CD4-positive, alpha-beta T cell treated with Interleukin-6 at 100 ng/mL for 8 hours (primary cell): ENCODE results near the gene RASA3.

Experiments
- DNase-seq: peaks from one replicate; pipeline ENCODE4 v3.0.0-alpha.2; 2020; ENCODE audit warnings: mixed read lengths, low spot score

RASA3 gene

GRCh38 chr13:113936166-113936965 is 196.1 kb downstream of the RASA3 start:
- DNase-seq = no peak

GRCh38 chr13:113935001-113935844 is 197.2 kb downstream of the RASA3 start:
- no peak for DNase-seq

- no peak for DNase-seq
Measured at GRCh38 chr13:113934576-113934975, 197.8 kb downstream of the RASA3 start.

GRCh38 chr13:113933901-113934300 is 198.5 kb downstream of the RASA3 start:
- DNase-seq = no peak

GRCh38 chr13:113931841-113932459 is 200.5 kb downstream of the RASA3 start:
- DNase-seq = no peak

GRCh38 chr13:113930671-113931637 is 201.5 kb downstream of the RASA3 start:
- no peak for DNase-seq

- no peak for DNase-seq
Measured at GRCh38 chr13:113929628-113930615, 202.5 kb downstream of the RASA3 start.

GRCh38 chr13:113928685-113929627 is 203.5 kb downstream of the RASA3 start:
- DNase-seq = no peak
